Measurements from ENCODE around the gene IFI27L1.

DNA sequence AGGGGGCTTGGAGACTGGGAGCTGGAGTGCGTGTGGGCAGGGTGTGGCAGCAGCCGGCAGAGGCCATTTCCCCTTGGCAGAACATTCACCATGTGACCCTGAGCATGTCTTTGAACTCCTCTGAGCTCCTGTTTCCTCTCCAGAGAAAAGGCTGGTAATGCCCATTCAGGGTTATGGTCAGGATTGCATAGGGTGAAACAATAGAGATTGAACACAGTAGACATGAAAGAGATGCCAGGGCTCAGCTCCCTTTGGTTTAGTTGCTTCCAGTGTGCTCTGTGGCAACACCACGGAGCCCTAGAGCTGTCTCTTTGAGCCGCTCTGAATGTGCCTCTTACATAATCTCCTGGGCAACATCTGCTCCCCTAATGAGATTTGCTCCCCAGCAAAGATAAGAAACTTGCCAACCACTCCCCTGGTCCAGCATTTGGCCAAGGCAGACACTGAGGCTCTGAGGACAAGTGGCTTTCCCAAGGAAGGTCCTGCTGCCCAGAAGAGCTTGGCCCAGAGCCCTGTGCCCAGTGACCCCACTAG lies 34.0 kb downstream of the IFI27L1 start:
- peak in 1 of 4 donors; percentile 22 for TF ChIP-seq POLR2A (IDR thresholded peaks at IDR 0.05)
- TF ChIP-seq, protein P1, sequence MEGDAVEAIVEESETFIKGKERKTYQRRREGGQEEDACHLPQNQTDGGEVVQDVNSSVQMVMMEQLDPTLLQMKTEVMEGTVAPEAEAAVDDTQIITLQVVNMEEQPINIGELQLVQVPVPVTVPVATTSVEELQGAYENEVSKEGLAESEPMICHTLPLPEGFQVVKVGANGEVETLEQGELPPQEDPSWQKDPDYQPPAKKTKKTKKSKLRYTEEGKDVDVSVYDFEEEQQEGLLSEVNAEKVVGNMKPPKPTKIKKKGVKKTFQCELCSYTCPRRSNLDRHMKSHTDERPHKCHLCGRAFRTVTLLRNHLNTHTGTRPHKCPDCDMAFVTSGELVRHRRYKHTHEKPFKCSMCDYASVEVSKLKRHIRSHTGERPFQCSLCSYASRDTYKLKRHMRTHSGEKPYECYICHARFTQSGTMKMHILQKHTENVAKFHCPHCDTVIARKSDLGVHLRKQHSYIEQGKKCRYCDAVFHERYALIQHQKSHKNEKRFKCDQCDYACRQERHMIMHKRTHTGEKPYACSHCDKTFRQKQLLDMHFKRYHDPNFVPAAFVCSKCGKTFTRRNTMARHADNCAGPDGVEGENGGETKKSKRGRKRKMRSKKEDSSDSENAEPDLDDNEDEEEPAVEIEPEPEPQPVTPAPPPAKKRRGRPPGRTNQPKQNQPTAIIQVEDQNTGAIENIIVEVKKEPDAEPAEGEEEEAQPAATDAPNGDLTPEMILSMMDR (IDR thresholded peaks at IDR 0.05) = no peak

Data from upper lobe of left lung (tissue), 4 donors.